Measurements from ENCODE around the gene OGFOD2.

GRCh38 chr12:122949405-122949804, 25.6 kb upstream of the OGFOD2 start:
- TF ChIP-seq POLR2AphosphoS5 (IDR thresholded peaks at IDR 0.05; ENCODE audit: low read depth, low read length) (no peak), FOXP2 (optimal IDR thresholded peaks at IDR 0.05; ENCODE audit: borderline replicate concordance, extremely low read depth, extremely low read length, insufficient read depth) (no peak), SIN3A (IDR thresholded peaks at IDR 0.05; ENCODE audit: borderline replicate concordance, insufficient read depth, low read length) (no peak)

Data from PFSK-1 (cell line).